Trophoblast cell (in vitro differentiated cells and primary cell): Measurements from ENCODE around the gene DEAF1.
A peak's percentile ranks its signal among the peaks of the same experiment; 100 is the strongest.

ENCODE experiments used
- DNase-seq, 2 donors: peaks; one replicate each; pipeline ENCODE4 v3.0.0-alpha.2; 2016
- H2AFZ ChIP-seq: 2 replicates; pipeline ENCODE4 v1.6.1; 2013; ENCODE audit warnings: low read length, moderate library complexity, mild to moderate bottlenecking; ENCODE audit not compliant: insufficient read depth, poor library complexity
- H2AK5ac ChIP-seq: 2 replicates; pipeline ENCODE4 v1.6.1; 2013; ENCODE audit warnings: mild to moderate bottlenecking, low read length
- H2BK120ac ChIP-seq: 2 replicates; pipeline ENCODE4 v1.6.1; 2013; ENCODE audit warnings: low read length, mild to moderate bottlenecking, moderate library complexity; ENCODE audit not compliant: insufficient read depth, poor library complexity
- H2BK12ac ChIP-seq: 2 replicates; pipeline ENCODE4 v1.6.1; 2013; ENCODE audit warnings: mild to moderate bottlenecking, low read length, moderate library complexity
- H2BK5ac ChIP-seq: 2 replicates; pipeline ENCODE4 v1.6.1; 2013; ENCODE audit warnings: low read length, low read depth, moderate library complexity, mild to moderate bottlenecking; ENCODE audit not compliant: poor library complexity
- H3K14ac ChIP-seq: 2 replicates; pipeline ENCODE4 v1.6.1; 2013; ENCODE audit warnings: mild to moderate bottlenecking, low read length
- H3K18ac ChIP-seq: 2 replicates; pipeline ENCODE4 v1.6.1; 2013; ENCODE audit warnings: mild to moderate bottlenecking, low read length
- H3K23ac ChIP-seq: 2 replicates; pipeline ENCODE4 v1.6.1; 2013; ENCODE audit warnings: low read length
- H3K27ac ChIP-seq: 2 replicates; pipeline ENCODE4 v1.5.1; 2013; ENCODE audit warnings: low read depth, mild to moderate bottlenecking, inconsistent platforms, low read length, moderate library complexity
- H3K27me3 ChIP-seq: 2 replicates; pipeline ENCODE4 v1.6.1; 2013; ENCODE audit warnings: inconsistent platforms, mild to moderate bottlenecking, low read length, moderate library complexity; ENCODE audit not compliant: insufficient read depth
- H3K36me3 ChIP-seq, 2 experiments: 1 replicate in 1 of 2; 2 replicates in 1 of 2; pipeline ENCODE4 v1.6.1; 2013; ENCODE audit warnings: low read length in 2 of 2, mild to moderate bottlenecking in 2 of 2, moderate library complexity in 1 of 2; ENCODE audit not compliant: insufficient read depth in 2 of 2, control insufficient read depth in 1 of 2
- H3K4ac ChIP-seq: 2 replicates; pipeline ENCODE4 v1.6.1; 2013; ENCODE audit warnings: low read depth, mild to moderate bottlenecking, low read length, moderate library complexity
- H3K4me1 ChIP-seq, 2 experiments: 1 replicate in 1 of 2; 2 replicates in 1 of 2; pipeline ENCODE4 v1.6.1; 2013; ENCODE audit warnings: low read length in 2 of 2, mild to moderate bottlenecking in 2 of 2, moderate library complexity in 1 of 2; ENCODE audit not compliant: insufficient read depth in 2 of 2, control insufficient read depth in 1 of 2
- H3K4me2 ChIP-seq: 2 replicates; pipeline ENCODE4 v1.6.1; 2013; ENCODE audit warnings: inconsistent platforms, mild to moderate bottlenecking, low read length, moderate library complexity
- H3K4me3 ChIP-seq: 2 replicates; pipeline ENCODE4 v1.5.1; 2013; ENCODE audit warnings: mild to moderate bottlenecking, low read depth, low read length, inconsistent platforms
- H3K79me1 ChIP-seq: one replicate; pipeline ENCODE4 v1.6.1; 2013; ENCODE audit warnings: low read length
- H3K79me2 ChIP-seq: 2 replicates; pipeline ENCODE4 v1.6.1; 2013; ENCODE audit warnings: low read length, mild to moderate bottlenecking; ENCODE audit not compliant: control insufficient read depth, insufficient read depth, poor library complexity
- H3K9ac ChIP-seq: 2 replicates; pipeline ENCODE4 v1.6.1; 2013; ENCODE audit warnings: mild to moderate bottlenecking, low read length
- H3K9me3 ChIP-seq: 2 replicates; pipeline ENCODE4 v1.6.1; 2013; ENCODE audit warnings: low read depth, mild to moderate bottlenecking, control low read depth, inconsistent platforms, low read length; ENCODE audit not compliant: insufficient read depth
- H4K12ac ChIP-seq: 2 replicates; pipeline ENCODE4 v1.6.1; 2013; ENCODE audit warnings: low read depth, mild to moderate bottlenecking, low read length, moderate library complexity
- H4K8ac ChIP-seq: 2 replicates; pipeline ENCODE4 v1.6.1; 2013; ENCODE audit warnings: low read depth, mild to moderate bottlenecking, low read length, moderate library complexity
- H4K91ac ChIP-seq: one replicate; pipeline ENCODE4 v1.6.1; 2013; ENCODE audit warnings: low read depth, mild to moderate bottlenecking, low read length, moderate library complexity
- WGBS: extraction: QIAGEN DNeasy Blood & Tissue Kit; methylation state at CpG from one replicate; pipeline ENCODE4 v1.1.7; 2013; ENCODE audit warnings: missing lambda C conversion rate; ENCODE audit not compliant: insufficient read length, insufficient coverage; ENCODE audit errors: extremely low coverage; 5-methylcytosine and 5-hydroxymethylcytosine counted together

Gene DEAF1

GRCh38 chr11:705646-706438 lies 10.8 kb upstream of the DEAF1 start, which contains the start of gene EPS8L2:
Gene EPS8L2, plus strand, starts transcription at chr11:706231. Its CDS starts 3,177 bp downstream, at chr11:709408.
- Histone ChIP-seq H2AK5ac (peak within 1 kb of the TSS; percentile 90), H3K9me3 (no peaks in the 10 kb centered on the region), H2AFZ (peak within 1 kb of the TSS; percentile 75), H3K18ac (peak within 1 kb of the TSS; percentile 100), H2BK12ac (peak within 1 kb of the TSS; percentile 62), H3K36me3 (peaks cover 31 to 40% of the 10 kb centered on the region in 2 experiments), H3K79me2 (peaks cover 27% of the 10 kb centered on the region), H3K27me3 (no peaks in the 10 kb centered on the region), H3K27ac (peak within 1 kb of the TSS; percentile 83), H3K4me1 (peaks cover 34 to 48% of the 10 kb centered on the region in 2 experiments), H3K14ac (peak within 1 kb of the TSS; percentile 95), H3K79me1 (peaks cover 35% of the 10 kb centered on the region), H2BK120ac (peak within 1 kb of the TSS; percentile 92), H4K12ac (peak within 1 kb of the TSS; percentile 79), H3K4ac (peak within 1 kb of the TSS; percentile 98), H4K8ac (peak within 1 kb of the TSS; percentile 95), H3K9ac (peak within 1 kb of the TSS; percentile 80), H3K4me3 (peak within 1 kb of the TSS; percentile 77), H3K23ac (no peak within 1 kb of the TSS), H4K91ac (peak within 1 kb of the TSS; percentile 99), H2BK5ac (peak within 1 kb of the TSS; percentile 92), H3K4me2 (peak within 1 kb of the TSS; percentile 63)
- DNase-seq: peak; percentile 33 to 70
- no CpG with 5 or more reads among the region's 90 CpGs for whole genome bisulfite sequencing

GRCh38 chr11:704781-705645 lies 10.0 kb upstream of the DEAF1 start:
- Histone ChIP-seq H3K36me3 (peaks cover 25 to 34% of the 10 kb centered on the region in 2 experiments), H3K27ac (peak overlapping the region; percentile 2), H2AFZ (peak overlapping the region; percentile 13), H2BK120ac (peak overlapping the region; percentile 35), H3K79me2 (peaks cover 25% of the 10 kb centered on the region), H2BK5ac (no peak overlapping the region), H3K4me3 (peak overlapping the region; percentile 25), H4K12ac (peak overlapping the region; percentile 6), H3K23ac (no peak overlapping the region), H3K14ac (peak overlapping the region; percentile 34), H2BK12ac (no peak overlapping the region), H3K79me1 (peaks cover 33% of the 10 kb centered on the region), H4K8ac (peak overlapping the region; percentile 31), H2AK5ac (peak overlapping the region; percentile 83), H3K4ac (peak overlapping the region; percentile 38), H3K18ac (peak overlapping the region; percentile 63), H4K91ac (peak overlapping the region; percentile 82), H3K9me3 (no peaks in the 10 kb centered on the region), H3K4me2 (peak overlapping the region; percentile 63), H3K9ac (no peak overlapping the region), H3K27me3 (no peaks in the 10 kb centered on the region), H3K4me1 (peaks cover 28 to 40% of the 10 kb centered on the region in 2 experiments)
- WGBS: no CpG with 5 or more reads among the region's 27 CpGs
- DNase-seq: peak; percentile 67 to 72

- H3K4me3 ChIP-seq: peak overlapping the region; percentile 10
- H3K14ac ChIP-seq: no peak overlapping the region
- H2AFZ ChIP-seq: no peak overlapping the region
- no peak overlapping the region for H2AK5ac ChIP-seq
- peaks cover 33% of the 10 kb centered on the region for H3K79me1 ChIP-seq
- H4K12ac ChIP-seq: peak overlapping the region; percentile 6
- peaks cover 28 to 38% of the 10 kb centered on the region in 2 experiments for H3K4me1 ChIP-seq
- H3K4me2 ChIP-seq: no peak overlapping the region
- H4K8ac ChIP-seq: no peak overlapping the region
- no peak overlapping the region for H2BK5ac ChIP-seq
- H3K9me3 ChIP-seq: no peaks in the 10 kb centered on the region
- H3K23ac ChIP-seq: no peak overlapping the region
- DNase-seq: no peak
- WGBS: no CpG with 5 or more reads among the region's 18 CpGs
- peaks cover 25% of the 10 kb centered on the region for H3K79me2 ChIP-seq
- H3K9ac ChIP-seq: no peak overlapping the region
- H3K27ac ChIP-seq: no peak overlapping the region
- no peak overlapping the region for H4K91ac ChIP-seq
- no peak overlapping the region for H3K18ac ChIP-seq
- no peak overlapping the region for H2BK12ac ChIP-seq
- H3K27me3 ChIP-seq: no peaks in the 10 kb centered on the region
- H2BK120ac ChIP-seq: no peak overlapping the region
- H3K4ac ChIP-seq: no peak overlapping the region
- peaks cover 27 to 33% of the 10 kb centered on the region in 2 experiments for H3K36me3 ChIP-seq
Observed at GRCh38 chr11:704228-704674, 9.2 kb upstream of the DEAF1 start.

- no peak overlapping the region for H3K4me3 ChIP-seq
- no peak overlapping the region for H3K9ac ChIP-seq
- H3K9me3 ChIP-seq: no peaks in the 10 kb centered on the region
- WGBS: no CpG with 5 or more reads among the region's 9 CpGs
- H4K8ac ChIP-seq: no peak overlapping the region
- no peak overlapping the region for H2AK5ac ChIP-seq
- peaks cover 31% of the 10 kb centered on the region for H3K79me1 ChIP-seq
- no peak overlapping the region for H3K18ac ChIP-seq
- no peak overlapping the region for H4K91ac ChIP-seq
- no peak overlapping the region for H3K23ac ChIP-seq
- H3K14ac ChIP-seq: no peak overlapping the region
- H3K27ac ChIP-seq: no peak overlapping the region
- no peak overlapping the region for H2BK12ac ChIP-seq
- no peaks in the 10 kb centered on the region for H3K27me3 ChIP-seq
- no peak overlapping the region for H4K12ac ChIP-seq
- H2AFZ ChIP-seq: no peak overlapping the region
- DNase-seq: no peak
- H3K79me2 ChIP-seq: peaks cover 24% of the 10 kb centered on the region
- no peak overlapping the region for H3K4me2 ChIP-seq
- no peak overlapping the region for H3K4ac ChIP-seq
- peaks cover 24 to 33% of the 10 kb centered on the region in 2 experiments for H3K4me1 ChIP-seq
- H2BK5ac ChIP-seq: no peak overlapping the region
- peaks cover 27 to 34% of the 10 kb centered on the region in 2 experiments for H3K36me3 ChIP-seq
- H2BK120ac ChIP-seq: no peak overlapping the region
Observed at GRCh38 chr11:703506-703905, 8.5 kb upstream of the DEAF1 start.
